CD14-positive monocyte (primary cell): Measurements from ENCODE around the gene GP9. TPM values are rescaled to one million over a fixed set of nuclear protein-coding genes. Genes with fewer than 3 reads are reported as not detected.

Experiments
- DNase-seq, 3 donors: peaks; one replicate each; pipeline ENCODE4 v3.0.0-alpha.2; 2011 to 2022
- H2AFZ ChIP-seq: 2 replicates; pipeline ENCODE4 v1.6.0; 2012; ENCODE audit warnings: mild to moderate bottlenecking, low read depth, low read length, inconsistent platforms; ENCODE audit not compliant: insufficient read depth, poor library complexity, severe bottlenecking
- H3K27ac ChIP-seq, 2 donors: 1 replicate in 1 of 2; 2 replicates in 1 of 2; pipeline ENCODE4 v1.5.1; 2012 to 2013; ENCODE audit warnings: low read length in 2 of 2, control low read depth in 1 of 2, inconsistent platforms in 1 of 2, low read depth in 1 of 2, mild to moderate bottlenecking in 1 of 2
- H3K27me3 ChIP-seq, 2 donors: one replicate each; pipeline versions ENCODE4 v1.6.0 to v1.6.1; 2011 to 2013; ENCODE audit warnings: low read length in 2 of 2; ENCODE audit not compliant: control insufficient read depth in 2 of 2, insufficient read depth in 2 of 2
- H3K36me3 ChIP-seq, 2 donors: replicated peaks in 1 of 2; 1 replicate in 1 of 2; 2 replicates in 1 of 2; pipeline versions ENCODE4 v1.5.1 to v1.6.1; 2012 to 2013; ENCODE audit warnings: low read length in 2 of 2, control low read depth in 1 of 2, inconsistent platforms in 1 of 2, mild to moderate bottlenecking in 1 of 2; ENCODE audit not compliant: insufficient read depth in 2 of 2, control insufficient read depth in 1 of 2
- H3K4me1 ChIP-seq, 2 donors: 1 replicate in 1 of 2; 2 replicates in 1 of 2; pipeline versions ENCODE4 v1.5.1 to v1.6.1; 2012 to 2013; ENCODE audit warnings: low read length in 2 of 2, control low read depth in 1 of 2, inconsistent platforms in 1 of 2, mild to moderate bottlenecking in 1 of 2, moderate library complexity in 1 of 2; ENCODE audit not compliant: insufficient read depth in 2 of 2, control insufficient read depth in 1 of 2
- H3K4me2 ChIP-seq: replicated peaks from 2 replicates; pipeline ENCODE3; 2012; ENCODE audit warnings: low read length, moderate library complexity, mild to moderate bottlenecking; ENCODE audit not compliant: poor library complexity, severe bottlenecking; ENCODE audit errors: extremely low read depth
- H3K4me3 ChIP-seq, 3 experiments: fragments of 200-600 bp in 1 of 3; sonication (generic) in 1 of 3; replicated peaks in 1 of 3; 1 replicate in 2 of 3; 2 replicates in 1 of 3; pipeline ENCODE4 v1.5.1; 2011 to 2013; ENCODE audit warnings: low read length in 3 of 3, mild to moderate bottlenecking in 3 of 3, control low read depth in 2 of 3, low read depth in 2 of 3, inconsistent platforms in 1 of 3, moderate library complexity in 1 of 3
- H3K79me2 ChIP-seq: 2 replicates; pipeline ENCODE4 v1.6.0; 2012; ENCODE audit warnings: mild to moderate bottlenecking, control low read depth, inconsistent platforms, low read length, moderate library complexity; ENCODE audit not compliant: insufficient read depth
- H3K9ac ChIP-seq: 2 replicates; pipeline ENCODE4 v1.6.0; 2017; ENCODE audit warnings: low read length, mild to moderate bottlenecking; ENCODE audit not compliant: insufficient read depth, poor library complexity, severe bottlenecking
- H3K9me3 ChIP-seq, 2 donors: replicated peaks in 1 of 2; 1 replicate in 1 of 2; 2 replicates in 1 of 2; pipeline versions ENCODE4 v1.5.1 to v1.6.1; 2012 to 2013; ENCODE audit warnings: low read length in 2 of 2, control low read depth in 1 of 2; ENCODE audit not compliant: control insufficient read depth in 1 of 2, insufficient read depth in 1 of 2
- H4K20me1 ChIP-seq: 2 replicates; pipeline ENCODE4 v1.6.0; 2012; ENCODE audit warnings: mild to moderate bottlenecking, low read length, control low read depth, moderate library complexity; ENCODE audit not compliant: insufficient read depth
- H3K27ac Mint-ChIP-seq, 7 donors: one replicate each; pipeline ENCODE4 v1.8.0; 2020; ENCODE audit warnings: mild to moderate bottlenecking in 7 of 7, mixed read lengths in 7 of 7, moderate library complexity in 6 of 7, inconsistent platforms in 2 of 7
- H3K27me3 Mint-ChIP-seq, 3 donors: one replicate each; pipeline ENCODE4 v1.8.0; 2021 to 2022; ENCODE audit warnings: low read depth in 3 of 3, mild to moderate bottlenecking in 3 of 3, mixed read lengths in 3 of 3, moderate library complexity in 3 of 3, inconsistent platforms in 1 of 3
- H3K36me3 Mint-ChIP-seq, 2 donors: one replicate each; pipeline ENCODE4 v1.8.0; 2020; ENCODE audit warnings: mixed read lengths in 2 of 2, inconsistent platforms in 1 of 2, mild to moderate bottlenecking in 1 of 2
- H3K4me1 Mint-ChIP-seq: one replicate; pipeline ENCODE4 v1.8.0; 2020; ENCODE audit warnings: mild to moderate bottlenecking, mixed read lengths
- H3K4me3 Mint-ChIP-seq, 2 donors: one replicate each; pipeline ENCODE4 v1.8.0; 2020; ENCODE audit warnings: mild to moderate bottlenecking in 2 of 2, mixed read lengths in 2 of 2, moderate library complexity in 1 of 2
- H3K9me3 Mint-ChIP-seq, 7 donors: one replicate each; pipeline ENCODE4 v1.8.0; 2020 to 2022; ENCODE audit warnings: mixed read lengths in 7 of 7, mild to moderate bottlenecking in 6 of 7, moderate library complexity in 6 of 7, inconsistent platforms in 2 of 7
- WGBS: methylation state at CpG from one replicate; pipeline ENCODE4 v1.1.5; 2013; ENCODE audit warnings: missing lambda C conversion rate; ENCODE audit not compliant: insufficient coverage; 5-methylcytosine and 5-hydroxymethylcytosine counted together
- intact Hi-C, 2 donors: fragments of 100-400 bp; cut with micrococcal nuclease; formaldehyde crosslinking; loops; one replicate each; pipeline versions ENCODE4 v1.15.0 to v1.15.1; 2023
- polyA plus RNA-seq, 3 donors: library from polyadenylated mRNA; depleted of rRNA in 1 of 3; unstranded in 2 of 3; stranded (reverse) in 1 of 3; fragments of 300-500 nt in 2 of 3; fragments of >200 nt in 1 of 3; fragmentation: Illumina TruSeq in 2 of 3; gene quantifications; 1 replicate in 2 of 3; 2 replicates in 1 of 3; pipeline ENCODE4 v1.2.3, GENCODE V29; 2012 to 2021
- TF ChIP-seq, protein P1 (sequence below): fragments of 200-600 bp; IDR thresholded peaks from one replicate; pipeline ENCODE4 v1.8.0; 2022; ENCODE audit warnings: antibody characterized with exemption, mild to moderate bottlenecking

Gene GP9
- polyA plus RNA-seq, 3 donors = 0.74 to 2.7 TPM; not detected in 1

GRCh38 chr3:129018271-129018670 lies 42.3 kb upstream of the GP9 start:
- Histone ChIP-seq H3K4me1 (peaks cover 16 to 19% of the 10 kb centered on the region in 2 donors), H3K27ac (no peak overlapping the region), H3K27me3 (no peaks in the 10 kb centered on the region), H4K20me1 (no peaks in the 10 kb centered on the region), H2AFZ (no peak overlapping the region), H3K9ac (no peak overlapping the region), H3K9me3 (peaks cover 0 to 3% of the 10 kb centered on the region in 2 donors), H3K79me2 (no peaks in the 10 kb centered on the region), H3K36me3 (no peaks in the 10 kb centered on the region), H3K4me2 (no peak overlapping the region), H3K4me3 (no peak overlapping the region)
- H3K27ac Mint-ChIP-seq = no peak overlapping the region
- WGBS = no CpG with 5 or more reads among the region's 2 CpGs
- TF ChIP-seq, protein P1, sequence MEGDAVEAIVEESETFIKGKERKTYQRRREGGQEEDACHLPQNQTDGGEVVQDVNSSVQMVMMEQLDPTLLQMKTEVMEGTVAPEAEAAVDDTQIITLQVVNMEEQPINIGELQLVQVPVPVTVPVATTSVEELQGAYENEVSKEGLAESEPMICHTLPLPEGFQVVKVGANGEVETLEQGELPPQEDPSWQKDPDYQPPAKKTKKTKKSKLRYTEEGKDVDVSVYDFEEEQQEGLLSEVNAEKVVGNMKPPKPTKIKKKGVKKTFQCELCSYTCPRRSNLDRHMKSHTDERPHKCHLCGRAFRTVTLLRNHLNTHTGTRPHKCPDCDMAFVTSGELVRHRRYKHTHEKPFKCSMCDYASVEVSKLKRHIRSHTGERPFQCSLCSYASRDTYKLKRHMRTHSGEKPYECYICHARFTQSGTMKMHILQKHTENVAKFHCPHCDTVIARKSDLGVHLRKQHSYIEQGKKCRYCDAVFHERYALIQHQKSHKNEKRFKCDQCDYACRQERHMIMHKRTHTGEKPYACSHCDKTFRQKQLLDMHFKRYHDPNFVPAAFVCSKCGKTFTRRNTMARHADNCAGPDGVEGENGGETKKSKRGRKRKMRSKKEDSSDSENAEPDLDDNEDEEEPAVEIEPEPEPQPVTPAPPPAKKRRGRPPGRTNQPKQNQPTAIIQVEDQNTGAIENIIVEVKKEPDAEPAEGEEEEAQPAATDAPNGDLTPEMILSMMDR = no peak
- H3K9me3 Mint-ChIP-seq = peaks cover 0 to under 1% (median 0%) of the 10 kb centered on the region in 7 donors
- intact Hi-C loops = no loop called here
- peaks cover 0 to 2% of the 10 kb centered on the region in 2 donors for H3K36me3 Mint-ChIP-seq
- H3K27me3 Mint-ChIP-seq = peaks cover 7 to 14% (median 10%) of the 10 kb centered on the region in 3 donors
- H3K4me3 Mint-ChIP-seq = no peak overlapping the region
- peaks cover 20% of the 10 kb centered on the region for H3K4me1 Mint-ChIP-seq
- DNase-seq = no peak

DNA sequence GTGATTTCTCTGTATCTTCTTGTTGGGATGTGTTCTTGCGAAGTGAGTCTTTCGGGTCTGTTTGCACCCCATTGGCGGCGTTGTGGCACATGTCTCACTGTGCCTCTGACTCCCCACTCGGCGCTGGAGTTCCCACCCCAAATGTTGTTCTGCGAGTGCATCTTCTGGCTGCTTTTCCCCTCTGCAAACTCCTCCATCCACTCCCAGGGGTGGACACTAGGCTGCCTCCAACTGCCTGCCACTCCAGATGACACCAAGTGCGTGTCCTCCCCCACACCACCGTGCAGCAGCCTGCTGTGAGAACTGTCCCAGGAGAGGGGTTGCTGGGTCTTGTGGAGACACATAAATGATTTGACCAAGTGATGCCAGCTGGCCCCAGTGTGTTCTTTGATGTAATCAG lies 41.8 kb upstream of the GP9 start:
- intact Hi-C loops = no loop called here
- no peaks in the 10 kb centered on the region for H3K27me3 ChIP-seq
- H3K4me1 ChIP-seq = peaks cover 16 to 19% of the 10 kb centered on the region in 2 donors
- 100% methylated on average over 1 of the region's 9 CpGs for WGBS
- H3K9me3 ChIP-seq = no peaks in the 10 kb centered on the region
- no peaks in the 10 kb centered on the region for H3K79me2 ChIP-seq
- Mint-ChIP-seq H3K9me3 (peaks cover 0 to 2% (median 0%) of the 10 kb centered on the region in 7 donors), H3K27ac (no peak overlapping the region), H3K27me3 (peaks cover 7 to 14% (median 10%) of the 10 kb centered on the region in 3 donors), H3K4me3 (no peak overlapping the region), H3K36me3 (peaks cover 0 to 2% of the 10 kb centered on the region in 2 donors), H3K4me1 (peaks cover 20% of the 10 kb centered on the region)
- no peak overlapping the region for H3K4me2 ChIP-seq
- H4K20me1 ChIP-seq = no peaks in the 10 kb centered on the region
- no peak for DNase-seq
- TF ChIP-seq, protein P1 = no peak
- H3K36me3 ChIP-seq = no peaks in the 10 kb centered on the region
- H3K27ac ChIP-seq = no peak overlapping the region
- H3K4me3 ChIP-seq = no peak overlapping the region
- no peak overlapping the region for H2AFZ ChIP-seq
- no peak overlapping the region for H3K9ac ChIP-seq
